Fibroblast of mammary gland (primary cell): ENCODE results near the gene LRRC18.

Experiments used
- DNase-seq: peaks from one replicate; pipeline ENCODE4 v3.0.0-alpha.2; 2010; ENCODE audit warnings: low read depth
- H3K4me3 ChIP-seq: 2 replicates; pipeline ENCODE4 v1.5.1; 2011; ENCODE audit warnings: low read depth, mild to moderate bottlenecking, low read length, moderate library complexity; ENCODE audit not compliant: control insufficient read depth
- CTCF ChIP-seq: conservative IDR thresholded peaks from 2 replicates; pipeline ENCODE4 v1.5.1; 2011; ENCODE audit warnings: low read depth, low read length, inconsistent platforms; ENCODE audit not compliant: control insufficient read depth, insufficient read depth

The LRRC18 gene

GRCh38 chr10:48976196-48976595, 36.6 kb upstream of the LRRC18 start:
- peak; percentile 12 for TF ChIP-seq CTCF
- peak; percentile 16 for DNase-seq
- no peak overlapping the region for H3K4me3 ChIP-seq

DNA sequence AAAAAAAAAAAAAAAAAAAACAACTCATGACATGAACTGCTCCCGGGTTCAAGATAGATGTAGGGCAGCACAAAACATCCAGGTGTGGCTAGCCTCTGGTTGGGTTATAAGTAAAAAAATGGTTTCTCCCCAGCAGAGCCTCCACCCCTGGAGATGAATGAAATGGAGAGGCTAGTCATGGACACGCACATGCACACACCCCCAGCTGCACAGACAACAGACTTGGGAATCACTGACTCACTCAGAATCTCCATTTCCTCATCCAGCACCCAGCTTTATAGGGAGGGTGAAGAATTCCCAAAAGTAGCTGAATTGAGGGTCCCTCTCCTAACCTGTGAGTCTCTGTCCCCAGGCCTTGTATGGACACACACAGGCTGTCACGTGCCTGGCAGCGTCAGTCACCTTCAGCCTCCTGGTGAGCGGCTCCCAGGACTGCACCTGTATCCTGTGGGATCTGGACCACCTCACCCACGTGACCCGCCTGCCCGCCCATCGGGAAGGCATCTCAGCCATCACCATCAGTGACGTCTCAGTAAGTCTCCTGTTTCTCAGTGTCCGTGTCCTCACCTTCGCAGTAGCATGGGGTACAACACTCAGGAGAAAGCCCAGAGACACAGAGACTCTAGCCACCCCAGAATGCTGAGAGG, 35.0 kb upstream of the LRRC18 start:
- TF ChIP-seq CTCF = no peak
- no peak for DNase-seq
- H3K4me3 ChIP-seq = no peak overlapping the region

- TF ChIP-seq CTCF = no peak
- peak; percentile 6 for DNase-seq
- H3K4me3 ChIP-seq = no peak overlapping the region
These were observed 33.4 kb upstream of the LRRC18 start for GRCh38 chr10:48973065-48973464.

GRCh38 chr10:48970654-48971053, 31.0 kb upstream of the LRRC18 start:
- TF ChIP-seq CTCF = no peak
- H3K4me3 ChIP-seq = no peak overlapping the region
- no peak for DNase-seq

DNA sequence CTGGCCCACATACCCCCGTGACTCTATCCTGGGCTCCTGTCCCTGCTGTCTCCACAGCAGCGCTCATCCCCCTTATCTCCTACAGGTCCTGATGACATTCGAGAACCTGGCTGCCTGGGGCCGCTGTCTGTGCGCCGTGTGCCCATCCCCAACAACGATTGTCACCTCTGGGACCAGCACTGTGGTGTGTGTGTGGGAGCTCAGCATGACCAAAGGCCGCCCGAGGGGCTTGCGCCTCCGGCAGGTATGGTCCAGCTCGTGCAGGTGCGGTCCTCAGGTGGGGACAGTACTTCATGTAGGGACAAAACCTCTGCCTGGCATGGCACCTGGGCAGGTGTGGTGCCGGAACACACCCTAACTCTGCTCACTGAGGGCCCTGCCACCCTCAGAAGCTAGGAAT, 30.4 kb upstream of the LRRC18 start:
- H3K4me3 ChIP-seq = no peak overlapping the region
- no peak for TF ChIP-seq CTCF
- DNase-seq = no peak

GRCh38 chr10:48968036-48968435, 28.4 kb upstream of the LRRC18 start:
- TF ChIP-seq CTCF = no peak
- no peak overlapping the region for H3K4me3 ChIP-seq
- no peak for DNase-seq

- DNase-seq = no peak
- no peak for TF ChIP-seq CTCF
- H3K4me3 ChIP-seq = no peak overlapping the region
These were observed 25.8 kb upstream of the LRRC18 start for GRCh38 chr10:48965460-48965859.
